Calu3 (cell line): Measurements from ENCODE around the gene SULT2B1. TPM values are rescaled to one million over a fixed set of nuclear protein-coding genes. Genes with fewer than 3 reads are reported as not detected.

Experiments
- BruUV-seq: library from RNA; stranded (reverse); fragments of 400-500 nt; replicated peaks from 2 replicates; lab custom pipeline; 2021; lab: Mats Ljungman, UMichigan
- CTCF ChIA-PET: fragments of 300-600 bp; sonication (Branson Sonifier 250); formaldehyde crosslinking; loops from one replicate; lab custom pipeline; 2022; ENCODE audit warnings: antibody characterized with exemption; lab: Charles Lee
- DNase-seq: peaks from one replicate; pipeline ENCODE4 v3.0.0; 2022
- H3K27ac Mint-ChIP-seq: one replicate; pipeline ENCODE4 v1.8.0; 2022; ENCODE audit warnings: mixed read lengths; ENCODE audit not compliant: unreplicated experiment
- H3K27me3 Mint-ChIP-seq: one replicate; pipeline ENCODE4 v1.8.0; 2022; ENCODE audit warnings: mixed read lengths; ENCODE audit not compliant: unreplicated experiment
- H3K36me3 Mint-ChIP-seq: one replicate; pipeline ENCODE4 v1.8.0; 2022; ENCODE audit warnings: mild to moderate bottlenecking, moderate library complexity, mixed read lengths; ENCODE audit not compliant: insufficient read depth, unreplicated experiment
- H3K4me1 Mint-ChIP-seq: one replicate; pipeline ENCODE4 v1.8.0; 2022; ENCODE audit warnings: mild to moderate bottlenecking, low read depth, mixed read lengths; ENCODE audit not compliant: unreplicated experiment
- H3K4me3 Mint-ChIP-seq: one replicate; pipeline ENCODE4 v1.8.0; 2022; ENCODE audit warnings: mild to moderate bottlenecking, low read depth, moderate library complexity, mixed read lengths; ENCODE audit not compliant: unreplicated experiment
- H3K9me3 Mint-ChIP-seq: one replicate; pipeline ENCODE4 v1.8.0; 2022; ENCODE audit warnings: low read depth, mixed read lengths; ENCODE audit not compliant: unreplicated experiment
- CTCF ChIP-seq: fragments of 200-600 bp; IDR thresholded peaks from one replicate; pipeline ENCODE4 v1.8.0; 2022; ENCODE audit warnings: antibody characterized with exemption; ENCODE audit not compliant: unreplicated experiment
- intact Hi-C: fragments of 100-400 bp; cut with micrococcal nuclease; formaldehyde crosslinking; loops from one replicate; pipeline ENCODE4 v1.10.0; 2022; ENCODE audit not compliant: unreplicated experiment
- total RNA-seq: library from RNA; stranded (reverse); gene quantifications from 2 replicates; pipeline ENCODE4 v1.2.3, GENCODE V29; 2022

The SULT2B1 gene
- total RNA-seq, 1 experiment from 2014 or later: not detected

DNA sequence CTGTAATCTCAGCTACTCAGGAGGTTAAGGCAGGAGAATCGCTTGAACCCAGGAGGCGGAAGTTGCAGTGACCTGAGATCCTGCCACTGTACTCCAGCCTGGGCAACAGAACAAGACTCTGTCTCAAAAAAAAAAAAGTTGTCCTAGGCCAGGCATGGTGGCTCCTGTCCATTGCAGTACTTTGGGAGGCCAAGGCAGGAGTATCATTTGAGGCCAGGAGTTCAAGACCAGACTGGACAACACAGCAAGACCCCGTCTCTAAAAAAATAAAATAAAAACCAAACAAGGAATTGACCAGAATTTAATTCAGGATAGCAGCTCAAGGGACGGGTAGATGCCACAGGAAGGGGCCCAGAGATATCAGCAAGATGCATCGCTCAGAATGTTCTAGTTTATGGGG lies 4.9 kb downstream of the SULT2B1 start:
- no peak overlapping the region for H3K4me3 Mint-ChIP-seq
- H3K9me3 Mint-ChIP-seq: no peaks in the 10 kb centered on the region
- CTCF ChIA-PET: interaction anchor here (1.0 kb wide), 1 partner anchor 51 kb away, joined by 3 read pairs; no protein-coding TSS in a partner anchor
- no peak for DNase-seq
- no TSS peak for BruUV-seq
- no peak overlapping the region for H3K27ac Mint-ChIP-seq
- no peak for TF ChIP-seq CTCF
- H3K36me3 Mint-ChIP-seq: peaks cover 12% of the 10 kb centered on the region
- peaks cover 3% of the 10 kb centered on the region for H3K27me3 Mint-ChIP-seq
- H3K4me1 Mint-ChIP-seq: peaks cover 29% of the 10 kb centered on the region
- intact Hi-C loops: no loop called here

DNA sequence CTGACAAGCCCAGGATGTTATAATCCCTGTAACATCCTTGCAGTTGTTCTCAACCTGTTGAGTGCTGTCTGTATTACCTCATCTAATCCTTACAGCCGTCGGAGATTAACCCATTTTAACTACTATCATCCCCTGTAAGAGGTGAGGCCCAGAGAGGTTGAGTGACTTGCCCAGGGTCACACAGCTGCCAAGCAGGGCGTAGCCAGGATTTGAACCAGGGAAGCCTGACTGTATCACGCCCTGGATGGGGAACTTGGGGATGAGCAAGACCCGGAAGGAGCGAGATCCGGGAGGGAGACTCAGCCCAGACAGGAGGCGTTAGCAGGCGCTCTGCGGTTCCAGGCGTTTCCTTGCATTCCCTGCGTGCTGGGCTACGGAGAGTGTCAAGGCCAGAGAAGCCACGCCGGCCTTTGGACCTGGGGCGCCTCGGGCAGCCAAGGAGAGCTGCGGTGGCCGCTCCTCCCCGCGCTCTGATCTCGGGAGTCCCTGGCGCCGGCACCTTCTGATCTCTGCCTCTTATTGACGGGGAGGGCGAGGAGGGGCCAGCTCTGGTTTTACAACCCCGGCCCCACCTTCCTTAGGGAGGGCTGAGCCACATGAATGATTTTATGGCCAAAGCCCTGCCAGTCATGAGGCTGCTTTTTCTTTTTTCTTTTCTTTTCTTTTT lies 6.2 kb downstream of the SULT2B1 start:
- peak; percentile 57 for DNase-seq
- H3K9me3 Mint-ChIP-seq: no peaks in the 10 kb centered on the region
- no peaks in the 10 kb centered on the region for H3K27me3 Mint-ChIP-seq
- peaks cover 28% of the 10 kb centered on the region for H3K4me1 Mint-ChIP-seq
- CTCF ChIA-PET: interaction anchor here (0.5 to 0.9 kb wide), 3 partner anchors 26 to 230 kb away, joined by 3 to 6 read pairs (median 3); no protein-coding TSS in a partner anchor
- peaks cover 12% of the 10 kb centered on the region for H3K36me3 Mint-ChIP-seq
- intact Hi-C loops: no loop called here
- no TSS peak for BruUV-seq
- H3K27ac Mint-ChIP-seq: no peak overlapping the region
- no peak overlapping the region for H3K4me3 Mint-ChIP-seq
- TF ChIP-seq CTCF: no peak

DNA sequence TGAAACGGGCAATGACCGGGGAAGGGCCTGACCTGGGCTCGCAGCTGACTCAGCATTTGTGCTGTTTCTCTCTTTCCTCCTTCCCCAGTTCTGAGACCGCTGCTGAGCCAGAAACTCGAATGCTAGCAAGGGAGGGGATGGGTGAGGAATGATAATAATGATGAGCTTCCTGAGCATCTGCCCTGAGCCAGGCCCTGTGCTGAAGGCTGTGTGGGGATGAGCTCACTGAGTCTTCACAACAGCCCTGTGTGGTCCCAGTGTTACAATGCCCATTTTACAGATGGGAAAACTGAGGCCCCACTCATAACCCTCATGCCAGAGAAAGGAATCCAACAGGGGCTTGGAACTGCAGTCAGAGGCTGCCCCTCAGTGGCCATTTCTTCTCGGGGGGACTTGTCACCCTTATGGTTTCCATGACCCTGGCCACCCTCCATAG lies 8.1 kb downstream of the SULT2B1 start:
- no peak for TF ChIP-seq CTCF
- Mint-ChIP-seq H3K36me3 (peaks cover 10% of the 10 kb centered on the region), H3K27ac (no peak overlapping the region), H3K4me1 (peaks cover 24% of the 10 kb centered on the region), H3K27me3 (no peaks in the 10 kb centered on the region), H3K9me3 (no peaks in the 10 kb centered on the region), H3K4me3 (no peak overlapping the region)
- CTCF ChIA-PET: interaction anchor here (0.6 kb wide), 1 partner anchor 19 kb away, joined by 5 read pairs; no protein-coding TSS in a partner anchor
- no TSS peak for BruUV-seq
- no peak for DNase-seq
- intact Hi-C loops: no loop called here

DNA sequence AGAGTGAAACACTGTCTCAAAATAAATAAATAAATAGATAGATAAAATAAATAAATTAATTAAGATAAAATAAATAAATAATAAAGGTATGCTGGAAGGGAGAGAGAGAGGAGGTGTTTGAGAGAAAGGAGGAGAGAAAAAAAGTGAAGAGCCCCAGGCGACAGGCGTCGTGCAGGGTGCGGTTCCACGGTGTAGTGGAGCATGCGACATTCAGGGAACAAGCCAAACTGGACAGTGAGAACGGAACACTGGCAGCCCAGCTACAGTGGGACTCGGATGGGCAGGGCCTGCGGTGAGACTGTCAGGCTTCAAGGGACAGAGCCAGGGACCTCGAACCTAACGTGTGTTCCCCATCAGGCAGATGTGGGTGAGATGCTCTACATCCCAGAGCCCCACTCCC lies 9.4 kb downstream of the SULT2B1 start:
- Mint-ChIP-seq H3K4me1 (peaks cover 18% of the 10 kb centered on the region), H3K9me3 (no peaks in the 10 kb centered on the region), H3K36me3 (peaks cover 12% of the 10 kb centered on the region), H3K27ac (no peak overlapping the region), H3K4me3 (no peak overlapping the region), H3K27me3 (no peaks in the 10 kb centered on the region)
- CTCF ChIA-PET: no interaction called here
- intact Hi-C loops: no loop called here
- no peak for TF ChIP-seq CTCF
- BruUV-seq: no TSS peak
- no peak for DNase-seq
